Omental fat pad (tissue), 4 donors: ENCODE results near the gene AMBRA1. TPM values are rescaled to one million over a fixed set of nuclear protein-coding genes. Genes with fewer than 3 reads are reported as not detected.
"Not testable (repeated sequence)": the region's sequence is repeated elsewhere in the genome, so short reads cannot be mapped to it uniquely, and the experiment has no call there.

Experiments
- ATAC-seq: fragments of 150-250 bp; one replicate; pipeline ENCODE4 v1.9.1; 2016; ENCODE audit warnings: mild to moderate bottlenecking, moderate library complexity; ENCODE audit not compliant: low FRiP score
- DNase-seq: peaks from one replicate; pipeline ENCODE4 v3.0.0-alpha.2; 2019; ENCODE audit warnings: low spot score
- CTCF ChIP-seq, 3 donors: fragments of 450-650 bp; IDR thresholded peaks; one replicate each; pipeline ENCODE4 v1.5.1; 2016 to 2017; ENCODE audit warnings: antibody characterized with exemption in 3 of 3, mild to moderate bottlenecking in 3 of 3, moderate library complexity in 2 of 3
- total RNA-seq, 4 donors: library from RNA; depleted of rRNA; stranded (reverse); fragments of >200 nt; gene quantifications; one replicate each; pipeline ENCODE4 v1.1.0, GENCODE V29; 2016

Gene AMBRA1
- total RNA-seq, 4 donors from 2014 or later: 19.2 to 41.0 (median 23.5) TPM

DNA sequence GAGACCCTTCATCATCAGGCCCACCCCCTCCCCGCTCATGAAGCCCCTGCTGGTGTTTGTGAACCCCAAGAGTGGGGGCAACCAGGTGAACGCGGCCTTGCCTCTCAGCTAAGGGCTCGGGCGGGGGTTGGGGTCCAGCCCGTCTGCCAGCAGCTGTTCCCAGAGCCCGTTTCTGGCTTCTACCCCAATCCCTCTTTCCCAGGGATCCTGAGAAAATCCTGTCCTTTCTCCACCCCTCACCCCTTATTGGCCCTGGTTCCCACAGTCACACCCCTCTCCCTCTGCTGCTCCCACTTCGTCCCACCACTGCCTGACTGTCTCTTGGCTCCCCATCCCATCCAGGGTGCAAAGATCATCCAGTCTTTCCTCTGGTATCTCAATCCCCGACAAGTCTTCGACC, 221.7 kb downstream of the AMBRA1 start:
- ATAC-seq (no peak), DNase-seq (no peak)
- no peak for TF ChIP-seq CTCF (IDR thresholded peaks at IDR 0.05)

- ATAC-seq: not testable (repeated sequence)
These were observed 222.6 kb downstream of the AMBRA1 start for GRCh38 chr11:46371262-46371661.

GRCh38 chr11:46370253-46370652, 223.6 kb downstream of the AMBRA1 start:
- TF ChIP-seq CTCF (IDR thresholded peaks at IDR 0.05): no peak
- ATAC-seq: no peak
- no peak for DNase-seq

More at GRCh38 chr11:46371262-46371661, 222.6 kb downstream of the AMBRA1 start:
- not testable (repeated sequence) for DNase-seq

DNA sequence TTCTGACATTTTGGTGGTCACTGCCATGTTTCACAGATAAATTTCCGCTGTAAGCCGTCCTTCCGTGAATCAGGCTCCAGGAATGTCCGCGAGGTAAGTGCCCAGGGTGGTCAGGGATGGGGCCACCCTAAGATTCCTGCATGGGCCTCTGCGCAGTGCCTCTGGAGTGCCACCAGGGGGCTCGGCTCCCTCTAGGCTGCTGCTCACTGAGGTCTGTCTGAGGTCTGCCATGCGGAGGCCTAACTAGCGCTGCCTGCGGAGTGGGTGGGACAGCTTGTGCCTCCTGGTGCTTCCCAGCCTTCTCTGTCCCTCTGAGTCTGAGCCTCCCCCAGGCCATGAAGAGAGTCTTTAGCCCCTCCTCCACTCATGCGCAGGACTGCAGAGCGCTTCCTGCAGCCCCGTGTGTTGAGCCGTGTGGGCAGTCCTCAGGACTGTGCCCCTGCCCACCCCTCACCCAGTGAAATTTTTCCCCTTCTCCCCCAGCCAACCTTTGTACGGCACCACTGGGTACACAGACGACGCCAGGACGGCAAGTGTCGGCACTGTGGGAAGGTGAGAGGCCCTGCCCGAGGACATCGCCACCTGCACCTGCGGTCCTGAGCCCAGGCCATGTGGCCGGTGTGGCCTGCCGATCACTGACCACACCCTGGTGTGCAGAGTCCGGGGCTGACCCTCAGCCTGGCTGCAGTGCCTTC, 224.2 kb downstream of the AMBRA1 start:
- DNase-seq: no peak
- ATAC-seq: no peak
- TF ChIP-seq CTCF (IDR thresholded peaks at IDR 0.05): peak in 1 of 3 donors; percentile 44

DNA sequence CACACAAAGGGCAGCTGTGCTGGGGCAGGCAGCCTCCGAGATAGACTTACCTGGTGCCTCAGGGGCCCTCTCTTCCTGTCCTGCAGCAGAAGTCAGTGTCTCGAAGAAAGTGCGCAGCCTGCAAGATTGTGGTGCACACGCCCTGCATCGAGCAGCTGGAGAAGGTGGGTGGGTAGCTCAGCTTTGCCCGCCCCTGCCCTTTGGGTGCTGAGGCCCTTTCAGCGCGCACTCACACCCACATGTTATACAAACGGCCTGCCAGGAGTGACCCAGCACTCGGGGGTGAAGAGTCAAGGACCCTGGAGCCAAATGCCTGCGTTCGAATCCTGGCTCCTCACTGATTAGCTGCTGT, 225.9 kb downstream of the AMBRA1 start:
- no peak for ATAC-seq
- no peak for TF ChIP-seq CTCF (IDR thresholded peaks at IDR 0.05)
- no peak for DNase-seq

DNA sequence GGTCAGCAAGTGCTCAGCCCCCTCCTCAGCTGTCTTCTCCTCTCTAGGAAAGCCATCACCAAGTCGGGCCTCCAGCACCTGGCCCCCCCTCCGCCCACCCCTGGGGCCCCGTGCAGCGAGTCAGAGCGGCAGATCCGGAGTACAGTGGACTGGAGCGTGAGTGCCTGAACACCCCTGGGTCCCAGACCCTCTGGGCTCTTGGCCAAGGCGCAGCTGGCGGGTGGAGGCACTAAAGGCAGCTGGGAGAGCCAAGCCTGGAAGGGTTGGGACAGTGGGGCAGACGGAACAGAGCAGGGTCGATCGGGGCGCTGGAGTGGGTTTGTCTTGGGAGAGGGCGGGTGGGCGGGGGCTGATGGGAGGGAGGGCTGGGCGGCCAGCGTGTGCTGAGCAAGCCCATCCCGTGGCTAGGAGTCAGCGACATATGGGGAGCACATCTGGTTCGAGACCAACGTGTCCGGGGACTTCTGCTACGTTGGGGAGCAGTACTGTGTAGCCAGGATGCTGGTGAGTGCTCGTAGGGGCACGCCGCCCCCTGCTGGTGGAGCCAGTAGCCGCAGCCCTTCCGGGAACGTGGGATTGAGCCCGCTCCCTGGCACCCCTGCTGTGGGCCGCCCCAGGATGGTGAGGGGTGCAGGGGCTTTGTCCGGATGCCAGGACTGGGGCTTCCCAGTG, 226.4 kb downstream of the AMBRA1 start:
- DNase-seq: peak; percentile 74
- peak; percentile 71 for ATAC-seq
- peak in 1 of 3 donors; percentile 69 for TF ChIP-seq CTCF (IDR thresholded peaks at IDR 0.05)

- DNase-seq: no peak
- no peak for ATAC-seq
- TF ChIP-seq CTCF (IDR thresholded peaks at IDR 0.05): no peak
These were observed 227.1 kb downstream of the AMBRA1 start for GRCh38 chr11:46366661-46367161.
